K562 (cell line): ENCODE results near the gene FBLN2. TPM values are rescaled to one million over a fixed set of nuclear protein-coding genes. Genes with fewer than 3 reads are reported as not detected.

Experiments
- ATAC-seq: fragments of 200-7000 bp; cut with Tn5 transposase; 3 replicates; pipeline ENCODE4 v1.9.1; 2020; ENCODE audit warnings: moderate library complexity
- BruUV-seq: library from RNA; stranded (reverse); fragments of 400-500 nt; replicated peaks from 2 replicates; lab custom pipeline; 2021; lab: Mats Ljungman, UMichigan
- CTCF ChIA-PET: fragments of 300-600 bp; formaldehyde crosslinking; extraction: SDS; loops from one replicate; lab custom pipeline; 2021; ENCODE audit warnings: low intra/inter-chr PET ratio; lab: Yijun Ruan, JAX
- POLR2A ChIA-PET: fragments of 300-600, 350-650 bp; sonication (Branson Sonifier 250); formaldehyde crosslinking; extraction: SDS; loops from one replicate; lab custom pipeline; 2021; ENCODE audit warnings: antibody characterized with exemption, inconsistent platforms; lab: Yijun Ruan, JAX
- DNase-seq, 4 experiments: peaks; one replicate each; pipeline versions ENCODE4 v3.0.0 to v3.0.0-alpha.2; 2011 to 2018; ENCODE audit warnings: low spot score in 3 of 4, mixed read lengths in 3 of 4; ENCODE audit errors: extremely low read depth in 1 of 4
- FAIRE-seq: peaks from 2 replicates; lab custom pipeline; 2011; peaks lifted over from hg19 to GRCh38; lab: Jason Lieb, UNC
- H2AFZ ChIP-seq: 2 replicates; pipeline ENCODE4 v1.6.0; 2011; ENCODE audit warnings: low read depth, low read length, control low read depth, inconsistent platforms
- H3K27ac ChIP-seq: fragments of 200-600 bp; 3 replicates; pipeline ENCODE4 v1.8.0; 2011; ENCODE audit warnings: low read depth, mild to moderate bottlenecking, control low read depth, inconsistent platforms, low read length, moderate library complexity, mixed read lengths; ENCODE audit errors: extremely low read depth
- H3K27me3 ChIP-seq, 2 experiments: fragments of 300-600 bp in 1 of 2; 2 replicates in 1 of 2; 3 replicates in 1 of 2; pipeline versions ENCODE4 v1.6.0 to v1.8.0; 2011; ENCODE audit warnings: inconsistent platforms in 2 of 2, low read length in 2 of 2, mild to moderate bottlenecking in 1 of 2, mixed read lengths in 1 of 2, moderate library complexity in 1 of 2; ENCODE audit not compliant: control insufficient read depth in 2 of 2, insufficient read depth in 2 of 2
- H3K36me3 ChIP-seq: fragments of 300-600 bp; 3 replicates; pipeline ENCODE4 v1.8.0; 2011; ENCODE audit warnings: mild to moderate bottlenecking, low read length, inconsistent platforms; ENCODE audit not compliant: control insufficient read depth, insufficient read depth
- H3K4me1 ChIP-seq, 2 experiments: fragments of 200-600 bp in 1 of 2; replicated peaks in 1 of 2; 2 replicates in 1 of 2; 3 replicates in 1 of 2; pipeline versions ENCODE4 v1.5.1 to v1.8.0; 2011; ENCODE audit warnings: inconsistent platforms in 2 of 2, low read length in 2 of 2, mild to moderate bottlenecking in 1 of 2, mixed read lengths in 1 of 2, moderate library complexity in 1 of 2; ENCODE audit not compliant: control insufficient read depth in 2 of 2, insufficient read depth in 2 of 2
- H3K4me2 ChIP-seq: 2 replicates; pipeline ENCODE4 v1.6.1; 2011; ENCODE audit warnings: low read length, control low read depth, inconsistent platforms, mixed read lengths; ENCODE audit not compliant: insufficient read depth
- H3K4me3 ChIP-seq: fragments of 200-600 bp; sonication (generic), shearing (Covaris generic); 2 replicates; pipeline ENCODE4 v1.5.1; 2016; ENCODE audit warnings: control low read depth, inconsistent platforms
- H3K79me2 ChIP-seq: fragments of 200-600 bp; 3 replicates; pipeline ENCODE4 v1.8.0; 2011; ENCODE audit warnings: low read length, inconsistent platforms; ENCODE audit not compliant: control insufficient read depth, insufficient read depth
- H3K9ac ChIP-seq, 2 experiments: 2 replicates each; pipeline versions ENCODE4 v1.6.0 to v1.6.1; 2011; ENCODE audit warnings: low read depth in 2 of 2, low read length in 2 of 2, control low read depth in 1 of 2, inconsistent platforms in 1 of 2, mild to moderate bottlenecking in 1 of 2, mixed read lengths in 1 of 2; ENCODE audit not compliant: insufficient read depth in 1 of 2
- H3K9me1 ChIP-seq: one replicate; pipeline ENCODE4 v1.6.0; 2011; ENCODE audit warnings: inconsistent platforms, mild to moderate bottlenecking, low read length, moderate library complexity; ENCODE audit not compliant: control insufficient read depth, insufficient read depth
- H3K9me3 ChIP-seq: replicated peaks from 2 replicates; pipeline ENCODE4 v1.5.1; 2011; ENCODE audit warnings: low read depth, low read length, inconsistent platforms; ENCODE audit not compliant: control insufficient read depth, insufficient read depth
- H4K20me1 ChIP-seq: replicated peaks from 2 replicates; pipeline ENCODE4 v1.6.1; 2011; ENCODE audit warnings: low read length, inconsistent platforms, mixed read lengths; ENCODE audit not compliant: control insufficient read depth, insufficient read depth
- MEIS2 ChIP-seq: fragments of 450-650 bp; IDR thresholded peaks from 2 replicates; pipeline ENCODE4 v1.6.1; 2014; ENCODE audit warnings: mild to moderate bottlenecking; ENCODE audit not compliant: partially characterized antibody
- PBX2 ChIP-seq, 2 experiments: IDR thresholded peaks in 1 of 2; conservative IDR thresholded peaks in 1 of 2; 2 replicates each; pipeline ENCODE4 v1.6.1; 2016; ENCODE audit warnings: low read depth in 2 of 2, mild to moderate bottlenecking in 1 of 2, missing compliant biosample characterization in 1 of 2, missing genetic modification characterization in 1 of 2, moderate library complexity in 1 of 2
- PKNOX1 ChIP-seq: fragments of 450-650 bp; IDR thresholded peaks from 2 replicates; pipeline ENCODE4 v1.6.1; 2016
- ZNF197 ChIP-seq: fragments of 200-800 bp; sonication (Bioruptor generic); IDR thresholded peaks from 2 replicates; pipeline ENCODE4 v1.6.1; 2016; ENCODE audit warnings: low read depth, missing genetic modification characterization, missing compliant biosample characterization
- WGBS: fragments of 100-300 bp; shearing (Covaris generic); methylation state at CpG from one replicate; pipeline ENCODE4 v1.1.6; 2016; ENCODE audit warnings: low coverage, mixed read lengths; ENCODE audit not compliant: insufficient coverage; ENCODE audit errors: missing lambda C conversion rate; 5-methylcytosine and 5-hydroxymethylcytosine counted together
- in situ Hi-C: fragments of 300-500 bp; cut with MboI; formaldehyde crosslinking; loops from 4 replicates; pipeline ENCODE4 v1.15.0; 2018; ENCODE audit warnings: inconsistent platforms, mixed read lengths
- intact Hi-C: fragments of 100-400 bp; cut with micrococcal nuclease; formaldehyde crosslinking; loops from 2 replicates; pipeline ENCODE4 v1.14.2; 2022
- polyA plus RNA-seq, 8 experiments: library from polyadenylated mRNA; depleted of rRNA in 4 of 8; stranded (reverse) in 5 of 8; unstranded in 3 of 8; fragments of >200 nt; fragmentation: Nextera tagmentation in 2 of 8; fragmentation: Illumina TruSeq in 1 of 8; extraction: Ambion mirVana in 2 of 8; extraction: Trizol in 1 of 8; gene quantifications; 2 replicates each; pipeline versions ENCODE4 v1.2.1 to v1.2.3, GENCODE V29; 2011 to 2014; ENCODE audit warnings: inconsistent platforms in 1 of 8, missing spikeins in 1 of 8
- total RNA-seq, 7 experiments: library from RNA; depleted of rRNA in 6 of 7; stranded (reverse); fragments of >200 nt in 6 of 7; fragmentation: Illumina TruSeq in 2 of 7; extraction: Trizol in 2 of 7; gene quantifications; 2 replicates each; pipeline versions ENCODE4 v1.2.1 to v1.2.3, GENCODE V29; 2011 to 2021; ENCODE audit warnings: low replicate concordance in 1 of 7
- TF ChIP-seq, protein P1 (sequence below): sonication (generic); formaldehyde crosslinking; IDR thresholded peaks from 2 replicates; pipeline ENCODE4 v1.9.0; 2022; ENCODE audit warnings: mild to moderate bottlenecking, missing genetic modification reagents

The FBLN2 gene
- total and polyA plus RNA-seq, 9 of the 15 experiments (the other 6 are each of a cell fraction or from before 2014, with no cell fraction given), result 0.03 to 0.10 (median 0.04) TPM; not detected in 6

DNA sequence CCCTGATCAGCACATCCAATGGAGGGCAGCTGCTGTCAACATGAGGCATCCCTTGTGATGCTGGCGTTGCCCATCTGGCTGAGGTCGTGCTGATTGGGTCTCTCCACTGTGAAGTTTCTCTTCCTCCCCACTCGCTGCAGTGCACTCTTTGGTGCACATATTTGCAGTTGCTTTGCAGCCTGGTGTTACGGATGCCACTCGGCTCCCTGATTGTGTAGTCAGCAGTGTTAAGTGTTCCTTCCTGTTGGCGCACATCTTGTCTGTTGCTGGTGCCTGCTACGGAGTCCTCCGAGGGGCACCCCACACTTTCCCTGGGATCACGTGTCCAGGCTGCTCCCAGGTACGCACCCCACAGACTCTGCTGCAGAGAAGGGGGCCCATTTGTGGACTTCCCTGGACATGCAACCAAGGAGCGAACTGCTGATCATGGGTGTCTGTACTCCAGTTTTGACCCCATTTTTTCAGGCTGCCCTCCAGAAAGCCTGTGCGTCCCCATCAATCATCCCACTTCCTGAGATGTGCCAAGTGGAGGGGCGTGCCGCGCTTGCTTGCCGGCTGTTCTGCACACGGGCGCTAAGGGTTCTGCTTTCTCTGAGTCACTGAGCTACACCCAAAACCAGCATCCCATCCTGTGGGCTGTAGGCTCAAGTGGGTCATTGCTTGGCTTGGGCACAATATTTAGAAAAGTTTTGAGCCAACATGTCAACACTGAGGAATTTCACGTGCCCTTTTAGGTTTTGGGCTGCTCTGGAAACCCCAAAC is 98.6 kb downstream of the FBLN2 start:
- H2AFZ ChIP-seq, result no peak overlapping the region
- no peak for TF ChIP-seq PBX2 (CRISPR knock-in tag; IDR thresholded peaks at IDR 0.05; ENCODE audit: low read depth)
- TF ChIP-seq PBX2 (tag; conservative IDR thresholded peaks at IDR 0.05; ENCODE audit: low read depth), result peak; percentile 72
- TF ChIP-seq, protein P1, sequence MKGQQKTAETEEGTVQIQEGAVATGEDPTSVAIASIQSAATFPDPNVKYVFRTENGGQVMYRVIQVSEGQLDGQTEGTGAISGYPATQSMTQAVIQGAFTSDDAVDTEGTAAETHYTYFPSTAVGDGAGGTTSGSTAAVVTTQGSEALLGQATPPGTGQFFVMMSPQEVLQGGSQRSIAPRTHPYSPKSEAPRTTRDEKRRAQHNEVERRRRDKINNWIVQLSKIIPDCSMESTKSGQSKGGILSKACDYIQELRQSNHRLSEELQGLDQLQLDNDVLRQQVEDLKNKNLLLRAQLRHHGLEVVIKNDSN (CRISPR knock-in tag), result peak; percentile 44; the same call in 1 of the 2 replicates
- TF ChIP-seq MEIS2, result peak; percentile 82
- no peak for TF ChIP-seq ZNF197 (CRISPR knock-in tag)
- TF ChIP-seq PKNOX1, result peak; percentile 64
- DNase-seq, result peak in 2 of 4 experiments; percentile 48 to 51
- BruUV-seq, result no TSS peak
- peaks cover 23 to 50% of the 10 kb centered on the region in 2 experiments for H3K27me3 ChIP-seq
- ChIA-PET CTCF (interaction anchor here (0.6 to 6.6 kb wide), 7 partner anchors 145 to 556 kb away, joined by 3 to 138 read pairs (median 5); no protein-coding TSS in a partner anchor), POLR2A (interaction anchor here (0.6 to 1.5 kb wide), 7 partner anchors 8 to 196 kb away, joined by 3 to 5 read pairs (median 4); no protein-coding TSS in a partner anchor)
- H3K9me1 ChIP-seq, result peaks cover 5% of the 10 kb centered on the region
- H4K20me1 ChIP-seq, result peaks cover 18% of the 10 kb centered on the region; the same call in 1 of the 2 replicates
- H3K9me3 ChIP-seq, result no peaks in the 10 kb centered on the region
- H3K9ac ChIP-seq, result no peak overlapping the region; a peak in 1 of 4 replicates
- FAIRE-seq, result no peak
- H3K4me1 ChIP-seq, result peaks cover 22 to 32% of the 10 kb centered on the region in 2 experiments; a peak in 4 of 5 replicates
- ATAC-seq, result no peak
- in situ Hi-C loops, result loop anchor here (5.0 to 10.0 kb wide), 2 partner anchors 150 to 553 kb away; no protein-coding TSS in a partner anchor
- H3K4me2 ChIP-seq, result no peak overlapping the region
- no peak overlapping the region for H3K4me3 ChIP-seq
- H3K79me2 ChIP-seq, result no peaks in the 10 kb centered on the region
- WGBS, result under 1% methylated on average over 19 of the region's 19 CpGs
- intact Hi-C loops, result loop anchor here (1.0 to 10.0 kb wide), 4 partner anchors 93 to 423 kb away; no protein-coding TSS in a partner anchor
- H3K36me3 ChIP-seq, result no peaks in the 10 kb centered on the region
- no peak overlapping the region for H3K27ac ChIP-seq
